AG04450 (cell line): Measurements from ENCODE around the gene FBXL17. TPM values are rescaled to one million over a fixed set of nuclear protein-coding genes. Genes with fewer than 3 reads are reported as not detected.

ENCODE experiments used
- CTCF ChIA-PET: fragments of 300-600, 350-600 bp; formaldehyde crosslinking; extraction: SDS; loops from one replicate; lab custom pipeline; 2022; ENCODE audit warnings: antibody characterized with exemption, inconsistent platforms; lab: Charles Lee
- POLR2A ChIA-PET: fragments of 350-600 bp; formaldehyde crosslinking; extraction: SDS; loops from one replicate; lab custom pipeline; 2021; ENCODE audit warnings: antibody characterized with exemption, inconsistent platforms; lab: Yijun Ruan, JAX
- DNase-seq: peaks from one replicate; pipeline ENCODE4 v3.0.0-alpha.2; 2011; ENCODE audit warnings: low read depth, low spot score
- H3K27ac ChIP-seq: one replicate; pipeline ENCODE4 v1.5.1; 2012; ENCODE audit warnings: low read depth, low read length, control low read depth
- H3K27me3 ChIP-seq: one replicate; pipeline ENCODE4 v1.6.0; 2012; ENCODE audit warnings: low read length; ENCODE audit not compliant: control insufficient read depth, insufficient read depth
- H3K4me3 ChIP-seq: 2 replicates; pipeline ENCODE4 v1.5.1; 2011; ENCODE audit warnings: mild to moderate bottlenecking, low read depth, low read length, control low read depth
- H3K9me3 ChIP-seq: 2 replicates; pipeline ENCODE4 v1.5.1; 2012; ENCODE audit warnings: low read length; ENCODE audit not compliant: control insufficient read depth, insufficient read depth
- CTCF ChIP-seq: IDR thresholded peaks from 2 replicates; pipeline ENCODE4 v1.5.1; 2011; ENCODE audit warnings: low read depth, low read length, control low read depth, inconsistent platforms
- polyA plus RNA-seq: library from polyadenylated mRNA; depleted of rRNA; stranded (reverse); fragments of >200 nt; gene quantifications from 2 replicates; pipeline ENCODE4 v1.2.3, GENCODE V29; 2011

FBXL17 gene
- polyA plus RNA-seq, 1 experiment, result 9.4 TPM

GRCh38 chr5:107941036-107941435 is 440.9 kb downstream of the FBXL17 start:
- no peak for TF ChIP-seq CTCF
- H3K27me3 ChIP-seq, result no peaks in the 10 kb centered on the region
- no peak for DNase-seq
- no peaks in the 10 kb centered on the region for H3K9me3 ChIP-seq
- CTCF ChIA-PET, result no interaction called here
- no peak overlapping the region for H3K4me3 ChIP-seq
- H3K27ac ChIP-seq, result no peak overlapping the region
- POLR2A ChIA-PET, result no interaction called here

GRCh38 chr5:107937651-107938355 is 444.1 kb downstream of the FBXL17 start:
- Histone ChIP-seq H3K9me3 (no peaks in the 10 kb centered on the region), H3K27me3 (no peaks in the 10 kb centered on the region), H3K27ac (no peak overlapping the region), H3K4me3 (no peak overlapping the region)
- no peak for DNase-seq
- ChIA-PET CTCF (no interaction called here), POLR2A (no interaction called here)
- TF ChIP-seq CTCF, result no peak

GRCh38 chr5:107937204-107937603 is 444.7 kb downstream of the FBXL17 start:
- Histone ChIP-seq H3K27ac (no peak overlapping the region), H3K4me3 (no peak overlapping the region), H3K9me3 (no peaks in the 10 kb centered on the region), H3K27me3 (no peaks in the 10 kb centered on the region)
- ChIA-PET CTCF (no interaction called here), POLR2A (no interaction called here)
- DNase-seq, result no peak
- TF ChIP-seq CTCF, result no peak

- no peak for DNase-seq
- H3K9me3 ChIP-seq, result no peaks in the 10 kb centered on the region
- ChIA-PET POLR2A (no interaction called here), CTCF (no interaction called here)
- no peaks in the 10 kb centered on the region for H3K27me3 ChIP-seq
- no peak for TF ChIP-seq CTCF
- no peak overlapping the region for H3K27ac ChIP-seq
- no peak overlapping the region for H3K4me3 ChIP-seq
These were observed 445.4 kb downstream of the FBXL17 start for GRCh38 chr5:107936515-107936914.

GRCh38 chr5:107935645-107936044 is 446.3 kb downstream of the FBXL17 start:
- H3K27ac ChIP-seq, result no peak overlapping the region
- no peak overlapping the region for H3K4me3 ChIP-seq
- H3K9me3 ChIP-seq, result no peaks in the 10 kb centered on the region
- ChIA-PET POLR2A (no interaction called here), CTCF (no interaction called here)
- TF ChIP-seq CTCF, result no peak
- H3K27me3 ChIP-seq, result no peaks in the 10 kb centered on the region
- no peak for DNase-seq
